ENCODE results near the gene DUSP9. TPM values are rescaled to one million over a fixed set of nuclear protein-coding genes. Genes with fewer than 3 reads are reported as not detected.
"Not testable (repeated sequence)": the region's sequence is repeated elsewhere in the genome, so short reads cannot be mapped to it uniquely, and the experiment has no call there.

Gene DUSP9
- total and polyA plus RNA-seq, 2 experiments from 2014 or later = 75.5 to 86.2 TPM

GRCh38 chrX:153674219-153674851, 27.3 kb downstream of the DUSP9 start:
- Histone ChIP-seq H2AFZ (no peak overlapping the region), H3K79me2 (no peaks in the 10 kb centered on the region), H3K27ac (no peak overlapping the region), H3K4me1 (ENCODE audit: insufficient read depth) (no peaks in the 10 kb centered on the region), H3K36me3 (replicated peaks; ENCODE audit: insufficient read depth, low read depth) (no peaks in the 10 kb centered on the region), H3K9me2 (replicated peaks; ENCODE audit: insufficient read depth) (no peaks in the 10 kb centered on the region), H3K4me3 (no peak overlapping the region), H3K9me3 (ENCODE audit: low read depth) (no peaks in the 10 kb centered on the region), H3K27me3 (peaks cover 4% of the 10 kb centered on the region), H3K4me2 (no peak overlapping the region), H4K20me1 (ENCODE audit: insufficient read depth, poor library complexity, severe bottlenecking) (no peaks in the 10 kb centered on the region)
- DNase-seq (ENCODE audit: low spot score) = no peak
- TF ChIP-seq EZH2 (IDR thresholded peaks at IDR 0.05; ENCODE audit: borderline replicate concordance) (no peak), EZH2phosphoT487 (IDR thresholded peaks at IDR 0.05; ENCODE audit: low read depth, severe bottlenecking, unreplicated experiment) (no peak)
- TF ChIP-seq, protein P1, sequence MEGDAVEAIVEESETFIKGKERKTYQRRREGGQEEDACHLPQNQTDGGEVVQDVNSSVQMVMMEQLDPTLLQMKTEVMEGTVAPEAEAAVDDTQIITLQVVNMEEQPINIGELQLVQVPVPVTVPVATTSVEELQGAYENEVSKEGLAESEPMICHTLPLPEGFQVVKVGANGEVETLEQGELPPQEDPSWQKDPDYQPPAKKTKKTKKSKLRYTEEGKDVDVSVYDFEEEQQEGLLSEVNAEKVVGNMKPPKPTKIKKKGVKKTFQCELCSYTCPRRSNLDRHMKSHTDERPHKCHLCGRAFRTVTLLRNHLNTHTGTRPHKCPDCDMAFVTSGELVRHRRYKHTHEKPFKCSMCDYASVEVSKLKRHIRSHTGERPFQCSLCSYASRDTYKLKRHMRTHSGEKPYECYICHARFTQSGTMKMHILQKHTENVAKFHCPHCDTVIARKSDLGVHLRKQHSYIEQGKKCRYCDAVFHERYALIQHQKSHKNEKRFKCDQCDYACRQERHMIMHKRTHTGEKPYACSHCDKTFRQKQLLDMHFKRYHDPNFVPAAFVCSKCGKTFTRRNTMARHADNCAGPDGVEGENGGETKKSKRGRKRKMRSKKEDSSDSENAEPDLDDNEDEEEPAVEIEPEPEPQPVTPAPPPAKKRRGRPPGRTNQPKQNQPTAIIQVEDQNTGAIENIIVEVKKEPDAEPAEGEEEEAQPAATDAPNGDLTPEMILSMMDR (IDR thresholded peaks at IDR 0.05; ENCODE audit: poor library complexity) = no peak
- WGBS (ENCODE audit: low lambda C conversion rate, missing lambda C conversion rate) = 76% methylated on average over 27 of the region's 27 CpGs

DNA sequence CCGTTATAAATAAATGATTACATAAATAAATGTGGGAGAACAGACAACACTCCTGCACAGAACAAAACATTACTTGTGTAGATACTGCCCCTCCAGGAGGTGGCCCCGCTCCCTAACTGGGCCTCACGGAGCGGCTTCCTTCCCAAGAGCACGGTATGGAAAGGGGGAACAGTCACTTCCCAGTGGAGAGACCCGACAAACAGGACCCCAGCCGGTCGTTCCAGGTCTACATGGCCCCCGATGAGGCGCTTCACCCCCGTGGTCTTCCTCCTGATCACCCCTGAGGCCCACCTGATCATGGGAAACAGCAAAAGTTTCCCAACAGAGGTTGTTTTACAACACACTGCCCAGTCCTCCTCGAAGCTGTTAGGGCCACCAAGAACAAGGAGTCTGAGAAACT, 34.2 kb downstream of the DUSP9 start:
- 78% methylated on average over 12 of the region's 12 CpGs for WGBS (ENCODE audit: low lambda C conversion rate, missing lambda C conversion rate)
- Histone ChIP-seq H3K4me3 (no peak overlapping the region), H3K9me2 (replicated peaks; ENCODE audit: insufficient read depth) (no peaks in the 10 kb centered on the region), H2AFZ (no peak overlapping the region), H3K27ac (no peak overlapping the region), H4K20me1 (ENCODE audit: insufficient read depth, poor library complexity, severe bottlenecking) (no peaks in the 10 kb centered on the region), H3K4me2 (no peak overlapping the region), H3K9me3 (ENCODE audit: low read depth) (no peaks in the 10 kb centered on the region), H3K36me3 (replicated peaks; ENCODE audit: insufficient read depth, low read depth) (no peaks in the 10 kb centered on the region), H3K27me3 (no peaks in the 10 kb centered on the region), H3K79me2 (no peaks in the 10 kb centered on the region), H3K4me1 (ENCODE audit: insufficient read depth) (peaks cover 7% of the 10 kb centered on the region)
- no peak for DNase-seq (ENCODE audit: low spot score)
- TF ChIP-seq, protein P1 (IDR thresholded peaks at IDR 0.05; ENCODE audit: poor library complexity) = no peak
- TF ChIP-seq EZH2phosphoT487 (IDR thresholded peaks at IDR 0.05; ENCODE audit: low read depth, severe bottlenecking, unreplicated experiment) = no peak
- no peak for TF ChIP-seq EZH2 (IDR thresholded peaks at IDR 0.05; ENCODE audit: borderline replicate concordance)

GRCh38 chrX:153683486-153683885, 36.5 kb downstream of the DUSP9 start:
- DNase-seq (ENCODE audit: low spot score); H3K9me2 ChIP-seq (replicated peaks; ENCODE audit: insufficient read depth); H2AFZ ChIP-seq; H3K4me3 ChIP-seq; H3K36me3 ChIP-seq (replicated peaks; ENCODE audit: insufficient read depth, low read depth); H4K20me1 ChIP-seq (ENCODE audit: insufficient read depth, poor library complexity, severe bottlenecking); H3K9me3 ChIP-seq (ENCODE audit: low read depth); H3K79me2 ChIP-seq; H3K4me1 ChIP-seq (ENCODE audit: insufficient read depth); H3K4me2 ChIP-seq; H3K27me3 ChIP-seq: not testable (repeated sequence)
- H3K27ac ChIP-seq = peak overlapping the region; percentile 55
- WGBS (ENCODE audit: low lambda C conversion rate, missing lambda C conversion rate) = 94% methylated on average over 8 of the region's 8 CpGs

GRCh38 chrX:153684467-153685155, 37.6 kb downstream of the DUSP9 start:
- peak overlapping the region; percentile 56 for H3K4me2 ChIP-seq
- no peak overlapping the region for H2AFZ ChIP-seq
- peak overlapping the region; percentile 76 for H3K27ac ChIP-seq
- no peaks in the 10 kb centered on the region for H3K27me3 ChIP-seq
- peaks cover 10% of the 10 kb centered on the region for H3K4me1 ChIP-seq (ENCODE audit: insufficient read depth)
- no peak for TF ChIP-seq EZH2phosphoT487 (IDR thresholded peaks at IDR 0.05; ENCODE audit: low read depth, severe bottlenecking, unreplicated experiment)
- TF ChIP-seq, protein P1 (IDR thresholded peaks at IDR 0.05; ENCODE audit: poor library complexity) = no peak
- no peak for TF ChIP-seq EZH2 (IDR thresholded peaks at IDR 0.05; ENCODE audit: borderline replicate concordance)
- no peaks in the 10 kb centered on the region for H3K36me3 ChIP-seq (replicated peaks; ENCODE audit: insufficient read depth, low read depth)
- no peak overlapping the region for H3K4me3 ChIP-seq
- 48% methylated on average over 11 of the region's 21 CpGs for WGBS (ENCODE audit: low lambda C conversion rate, missing lambda C conversion rate)
- no peak for DNase-seq (ENCODE audit: low spot score)
- H3K9me2 ChIP-seq (replicated peaks; ENCODE audit: insufficient read depth) = no peaks in the 10 kb centered on the region
- H3K9me3 ChIP-seq (ENCODE audit: low read depth) = no peaks in the 10 kb centered on the region
- peaks cover 2% of the 10 kb centered on the region for H4K20me1 ChIP-seq (ENCODE audit: insufficient read depth, poor library complexity, severe bottlenecking)
- no peaks in the 10 kb centered on the region for H3K79me2 ChIP-seq
